Activated CD4-positive, alpha-beta T cell treated with anti-CD3 and anti-CD28 coated beads, Interleukin-2, Interleukin-6, amounts not matched to agents 100 ng/mL and 50 ng/mL, durations not matched to agents 16 hours and 8 hours (primary cell): ENCODE results near the gene MAPK13.
"Not testable (repeated sequence)": the region's sequence is repeated elsewhere in the genome, so short reads cannot be mapped to it uniquely, and the experiment has no call there.

Experiments used
- DNase-seq: peaks from one replicate; pipeline ENCODE4 v3.0.0-alpha.2; 2020

MAPK13 gene

DNA sequence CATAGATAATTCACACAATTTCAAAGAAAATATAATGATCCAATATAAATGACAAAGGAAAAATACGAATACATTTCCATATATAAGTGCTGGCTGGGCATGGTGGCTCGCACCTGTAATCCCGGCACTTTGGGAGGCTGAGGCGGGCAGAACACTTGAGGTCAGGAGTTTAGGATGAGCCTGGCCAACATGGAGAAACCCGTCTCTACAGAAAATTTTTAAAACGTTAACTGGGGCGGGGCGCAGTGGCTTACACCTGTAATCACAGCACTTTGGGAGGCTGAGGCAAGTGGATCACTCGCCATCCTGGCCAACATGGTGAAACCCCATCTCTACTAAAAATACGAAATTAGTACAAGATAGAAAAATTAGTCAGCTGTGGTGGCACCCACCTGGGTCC is 14.9 kb upstream of the MAPK13 start:
- no peak for DNase-seq

DNA sequence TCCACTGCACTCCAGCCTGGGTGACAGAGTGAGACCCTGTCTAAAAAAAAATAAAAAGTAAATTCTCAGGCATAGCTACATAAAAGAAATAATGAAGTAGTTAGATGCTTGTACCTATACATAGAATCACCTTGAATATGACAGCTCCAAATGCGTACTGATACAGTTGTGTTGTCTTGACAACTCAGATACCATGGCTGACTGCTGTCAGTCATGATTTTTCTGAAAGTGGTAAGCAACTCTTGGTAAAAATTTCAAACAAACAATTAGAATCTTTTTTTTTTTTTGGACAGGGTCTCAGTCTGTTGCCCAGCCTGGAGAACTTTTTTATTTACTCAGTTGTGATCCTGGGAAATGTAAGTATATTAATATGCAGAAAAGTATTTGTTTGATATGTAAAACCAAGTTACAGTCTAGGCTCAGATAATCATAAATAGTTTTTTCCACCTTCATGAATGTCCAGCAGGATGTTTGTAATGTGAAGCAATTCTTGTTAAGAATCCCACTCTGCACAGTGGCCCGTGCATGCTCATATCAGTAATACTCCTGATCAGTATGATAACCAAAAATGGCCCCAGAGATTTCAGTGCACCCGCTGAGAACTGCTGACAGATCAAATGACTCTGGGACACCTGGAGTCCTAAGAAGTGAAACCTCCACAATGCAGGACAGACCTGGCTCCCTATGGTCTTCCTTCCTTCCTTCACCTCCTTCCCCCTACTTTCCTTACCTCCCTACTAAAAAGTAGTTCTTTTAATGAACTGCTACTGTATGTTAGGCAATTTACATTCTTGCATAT is 14.0 kb upstream of the MAPK13 start:
- DNase-seq: no peak

DNA sequence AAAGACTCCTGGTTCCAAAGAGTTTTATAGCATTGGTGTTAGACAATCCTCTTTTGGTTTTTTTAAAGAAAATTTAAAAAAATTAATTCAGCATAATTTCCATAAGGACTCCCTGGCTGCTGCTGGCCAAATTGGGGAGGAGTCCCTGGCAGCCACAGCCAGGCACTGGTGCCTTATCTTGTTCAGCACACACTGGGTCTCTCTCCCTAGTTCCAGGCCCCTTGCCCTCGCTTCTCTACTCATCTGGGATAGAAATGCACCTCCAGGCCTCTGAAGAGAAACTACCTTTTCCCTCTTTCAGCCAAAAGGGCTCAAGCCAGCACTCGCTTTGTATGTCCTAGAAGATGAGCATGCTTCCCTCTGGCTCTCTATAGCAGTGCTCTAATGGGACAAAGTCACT is 13.4 kb upstream of the MAPK13 start:
- no peak for DNase-seq

DNA sequence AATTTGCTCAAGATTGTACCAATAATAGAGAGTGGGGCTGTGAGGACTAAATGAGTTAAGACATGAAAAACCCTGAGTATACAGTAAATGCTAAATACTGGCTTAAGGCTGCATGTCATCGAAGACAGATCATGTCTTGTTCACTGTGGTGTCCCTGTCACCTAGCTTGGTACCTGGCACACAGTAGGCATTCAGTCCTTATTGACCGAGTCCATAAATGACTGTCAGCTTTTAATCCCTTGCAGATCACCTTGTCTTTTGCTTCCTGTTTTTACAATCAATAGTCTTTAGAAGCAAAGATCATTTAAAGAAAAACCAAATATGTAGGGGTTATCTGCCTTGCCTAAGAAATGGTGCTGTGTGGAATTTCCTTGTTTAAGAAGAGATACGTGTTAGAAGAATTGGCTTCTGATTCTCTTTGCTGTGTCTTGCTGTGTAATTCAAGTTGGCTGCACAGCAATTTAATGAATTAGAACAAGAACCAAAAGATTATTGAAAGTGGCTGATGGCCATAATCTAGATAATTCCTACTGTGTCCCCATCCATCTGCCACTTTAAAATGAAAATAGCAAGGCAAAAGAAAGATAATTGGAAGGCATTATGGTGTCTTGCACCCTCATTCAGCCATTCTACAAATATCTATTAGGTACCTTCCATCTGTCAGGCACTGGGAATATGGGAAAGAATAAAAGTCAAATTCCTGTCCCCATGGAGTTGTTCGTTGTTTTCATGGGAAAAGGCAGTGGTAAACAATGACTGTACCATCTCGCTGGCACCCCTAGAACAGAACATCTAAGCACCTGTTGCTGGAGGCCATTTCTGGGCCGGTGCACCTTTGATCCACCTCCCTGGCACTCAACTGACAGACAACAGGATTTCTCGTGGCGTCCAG is 12.4 kb upstream of the MAPK13 start:
- no peak for DNase-seq

DNA sequence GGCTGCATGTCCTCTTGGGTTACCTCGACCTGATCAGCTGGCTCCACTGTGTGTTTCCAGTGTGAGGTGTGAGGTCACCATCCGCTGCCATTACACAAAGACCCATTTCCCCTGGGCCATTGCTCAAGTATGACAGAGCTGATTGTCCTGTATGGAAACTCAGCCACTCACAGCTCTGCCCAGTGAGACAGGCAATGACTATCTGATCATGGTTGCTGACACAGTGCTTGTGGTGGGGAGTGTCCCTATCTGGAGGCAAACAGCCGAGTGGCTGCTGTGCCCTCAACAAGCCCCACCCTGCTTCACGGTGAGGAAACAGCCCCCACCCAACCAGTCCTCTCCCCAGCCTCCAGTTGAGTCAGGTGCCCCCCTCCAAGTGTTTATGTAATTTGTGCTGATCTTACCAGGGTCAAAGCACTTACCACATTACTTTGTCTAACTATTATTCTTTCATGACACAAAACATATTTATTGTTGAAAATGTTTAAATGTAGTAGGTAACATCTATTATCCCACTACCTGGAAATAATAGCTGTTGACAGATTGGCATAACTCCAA is 11.7 kb upstream of the MAPK13 start:
- DNase-seq: peak; percentile 57

DNA sequence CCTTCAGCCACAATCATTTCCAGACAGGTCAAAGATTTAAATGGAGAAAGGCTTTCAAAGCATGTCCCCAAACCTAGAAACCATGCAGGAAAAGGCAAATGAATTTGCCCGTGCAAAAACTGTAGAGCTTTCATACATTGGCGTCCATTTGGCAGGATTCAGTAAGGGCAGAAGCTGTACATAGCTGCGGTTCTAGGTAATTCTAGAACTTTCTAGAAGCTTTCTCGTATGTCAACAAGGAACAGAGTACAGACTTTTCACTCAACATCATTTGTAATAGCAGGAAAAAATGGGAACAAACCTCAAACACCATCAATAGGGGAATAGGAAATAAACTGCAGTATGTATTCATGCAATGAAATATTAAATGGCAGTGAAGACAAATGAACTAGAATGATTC is 11.1 kb upstream of the MAPK13 start:
- DNase-seq: no peak

DNA sequence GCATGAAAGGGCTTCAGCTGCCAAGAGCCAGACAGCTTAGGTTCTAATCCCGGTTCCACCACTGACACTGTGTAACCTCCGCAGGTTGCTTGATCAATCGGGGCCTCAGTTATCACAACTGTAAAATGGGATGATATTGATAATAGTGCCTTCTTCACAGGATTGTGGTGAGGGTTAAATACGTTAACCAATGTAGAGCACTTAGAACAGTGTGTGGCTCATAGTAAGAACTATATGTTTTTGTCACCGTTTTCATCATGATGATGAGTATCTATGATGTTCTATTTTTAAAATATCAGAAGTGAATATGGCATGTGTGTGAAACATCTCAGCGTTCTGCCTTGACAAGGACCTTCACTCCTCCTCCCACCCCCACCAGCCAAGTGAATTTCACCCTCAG is 10.3 kb upstream of the MAPK13 start:
- DNase-seq: no peak

DNA sequence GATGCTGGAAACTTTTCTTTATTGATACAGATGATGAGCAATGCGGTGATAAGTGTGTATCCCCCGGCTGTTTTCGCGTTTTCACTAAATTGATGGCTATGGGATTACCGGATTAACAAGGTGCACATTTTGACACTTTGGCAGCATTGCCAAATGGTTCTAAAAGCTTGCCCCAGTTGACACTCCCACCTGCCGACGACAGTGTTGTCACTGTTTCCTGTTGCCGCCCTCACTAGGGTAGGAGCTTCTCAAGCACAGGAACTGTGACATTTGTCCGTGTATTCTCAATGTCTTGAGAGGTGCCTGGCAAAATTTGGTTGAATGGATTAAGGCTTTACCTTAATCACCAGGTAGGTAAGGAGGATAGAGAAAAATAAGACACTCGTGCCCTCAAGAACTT is 9.8 kb upstream of the MAPK13 start:
- peak; percentile 76 for DNase-seq

DNA sequence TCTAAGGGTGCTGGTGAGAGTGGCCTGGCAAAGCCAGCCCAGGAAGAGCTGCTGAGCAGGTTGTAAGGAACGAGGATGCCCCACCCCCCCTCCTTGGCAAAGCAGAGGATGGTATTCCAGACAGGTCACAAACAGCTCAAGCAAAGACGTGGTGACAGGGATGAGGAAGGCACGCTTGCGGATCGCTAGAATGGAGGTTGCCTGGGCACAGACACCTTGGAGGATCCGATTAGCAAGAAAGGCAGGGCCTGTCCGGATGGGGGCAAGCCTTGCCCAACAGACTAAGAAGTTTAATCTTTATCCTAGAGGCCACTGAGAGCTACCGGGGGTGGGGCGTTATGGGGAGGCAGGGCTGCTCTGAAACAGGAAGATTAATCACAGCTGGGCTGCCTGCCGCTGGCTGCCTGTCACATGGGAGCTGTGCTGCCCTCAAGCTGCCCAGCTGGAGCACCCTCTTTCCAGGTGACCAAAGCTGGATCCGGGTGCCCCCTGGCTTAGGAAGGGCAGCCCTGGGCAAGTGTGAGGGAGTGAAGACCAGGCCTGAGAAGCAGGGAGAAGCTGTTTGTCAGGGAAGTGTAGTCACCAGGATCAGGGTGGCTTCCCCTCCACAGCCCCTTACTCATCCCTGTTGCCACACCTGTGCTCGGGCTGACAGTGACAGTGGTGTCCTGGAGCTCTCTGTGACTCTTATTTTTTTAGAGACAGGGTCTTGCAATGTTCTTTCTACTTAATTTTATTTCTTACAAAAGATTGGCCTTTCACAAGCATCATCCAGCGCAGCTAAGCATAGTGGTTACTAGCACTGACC is 9.1 kb upstream of the MAPK13 start:
- DNase-seq: peak; percentile 61

DNA sequence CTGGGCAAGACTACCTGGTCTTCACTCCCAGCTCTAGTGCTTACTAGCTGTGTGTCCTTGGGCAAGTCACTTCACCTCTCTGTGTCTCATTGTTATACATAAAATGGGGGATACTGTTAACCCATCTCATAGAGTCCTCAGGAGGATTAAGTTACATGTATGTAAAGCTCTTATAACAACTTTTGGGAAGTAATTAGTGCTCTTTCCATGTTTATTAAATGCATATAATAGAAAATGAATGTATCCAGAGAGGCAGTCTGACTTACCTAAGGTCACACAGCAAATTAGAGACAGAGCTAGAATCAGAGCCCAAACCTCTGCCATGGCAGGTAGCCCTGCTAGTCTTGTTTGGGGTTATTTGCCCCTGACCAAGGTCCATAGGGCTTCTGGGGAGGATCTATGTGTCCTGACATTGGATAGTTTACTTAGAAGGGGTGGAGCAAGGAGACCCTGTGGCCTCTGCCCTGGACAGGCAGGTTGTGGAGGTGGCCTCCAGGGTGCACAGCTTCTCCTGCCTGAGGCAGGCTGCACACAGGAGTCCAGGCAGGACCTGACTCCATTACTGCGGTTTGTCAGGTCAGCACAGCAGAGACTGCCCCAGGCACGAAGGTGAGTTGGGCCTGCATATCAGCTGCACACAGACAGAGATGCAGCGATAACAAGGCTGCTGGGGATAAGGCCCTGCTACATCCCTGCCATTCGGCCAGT is 8.4 kb upstream of the MAPK13 start:
- no peak for DNase-seq

DNA sequence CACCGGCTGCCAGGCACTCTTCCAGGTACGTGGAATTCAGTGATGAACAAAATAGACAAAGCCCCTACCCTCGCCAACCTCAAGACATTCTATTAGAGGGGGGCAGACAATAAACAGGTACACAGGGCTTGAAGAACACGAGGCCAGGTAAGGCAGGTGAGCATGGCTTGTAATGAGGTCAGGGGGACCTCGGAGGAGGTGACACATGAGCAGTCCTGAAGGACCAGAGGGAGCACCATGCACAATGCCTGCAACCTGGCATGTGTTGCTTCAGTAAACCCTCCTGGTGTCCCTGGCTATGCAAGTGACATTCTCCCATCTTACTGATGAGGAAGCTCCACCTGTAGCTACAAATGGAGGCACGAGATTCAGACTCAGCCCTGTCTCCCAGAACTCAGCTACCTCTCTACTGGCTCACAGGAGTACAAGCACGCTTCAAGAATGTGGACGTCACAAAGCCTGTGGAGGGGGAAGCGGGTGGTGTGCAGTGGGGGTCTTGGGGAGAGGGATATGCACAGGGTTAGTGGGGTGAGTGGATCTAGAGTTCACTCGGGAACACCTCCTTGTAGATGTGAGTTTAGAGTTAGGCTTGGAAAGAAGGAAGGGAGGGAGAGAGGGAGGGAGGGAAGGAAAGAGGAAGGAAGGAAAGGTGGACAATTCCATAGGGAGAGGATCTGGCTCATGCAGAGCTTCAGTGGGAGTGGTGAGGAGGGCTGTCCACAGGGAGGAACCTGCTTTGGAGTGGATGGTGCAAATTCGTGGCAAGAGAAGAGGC is 7.6 kb upstream of the MAPK13 start:
- DNase-seq: no peak

DNA sequence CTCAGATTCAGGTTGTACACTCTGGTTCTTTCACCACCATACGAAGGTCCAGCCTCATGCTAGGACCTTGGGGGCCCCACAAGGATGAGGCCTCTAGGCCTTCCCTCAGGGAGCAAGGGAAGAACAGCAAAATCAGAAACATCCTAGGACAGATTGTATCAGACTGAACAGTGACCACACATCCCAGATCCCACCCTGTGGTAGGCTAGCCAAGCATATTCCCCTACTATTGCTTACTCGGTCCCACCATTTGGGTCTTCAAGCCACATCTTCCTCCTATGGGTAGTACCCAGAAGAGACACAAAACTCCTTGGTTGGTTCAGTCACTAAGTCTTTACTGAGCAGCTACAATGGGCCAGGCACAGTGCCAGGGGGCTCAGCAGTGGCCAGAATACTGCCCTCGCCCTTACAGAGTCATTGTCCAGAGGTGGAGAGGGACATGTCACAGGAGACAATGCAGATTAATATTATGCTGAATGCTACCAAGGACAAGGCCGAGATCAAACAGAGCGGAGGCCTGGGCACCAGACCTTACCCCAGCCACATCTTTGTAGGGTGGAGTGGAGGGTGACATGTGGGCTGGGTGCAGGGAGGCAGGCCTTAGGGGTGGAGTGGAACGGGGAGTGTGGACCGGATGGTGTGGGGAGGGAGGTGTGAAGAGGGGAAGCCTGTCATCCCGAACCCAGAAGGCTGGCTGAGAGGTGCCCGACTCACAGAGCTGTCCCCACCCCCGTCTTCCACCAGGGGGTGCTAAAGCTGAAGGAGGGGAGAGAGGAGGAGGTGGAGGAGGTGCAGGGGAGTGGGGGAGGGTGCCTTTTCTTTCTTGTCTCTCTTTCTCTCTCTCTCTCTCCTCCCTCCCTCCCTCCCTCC is 6.8 kb upstream of the MAPK13 start:
- peak; percentile 97 for DNase-seq

DNA sequence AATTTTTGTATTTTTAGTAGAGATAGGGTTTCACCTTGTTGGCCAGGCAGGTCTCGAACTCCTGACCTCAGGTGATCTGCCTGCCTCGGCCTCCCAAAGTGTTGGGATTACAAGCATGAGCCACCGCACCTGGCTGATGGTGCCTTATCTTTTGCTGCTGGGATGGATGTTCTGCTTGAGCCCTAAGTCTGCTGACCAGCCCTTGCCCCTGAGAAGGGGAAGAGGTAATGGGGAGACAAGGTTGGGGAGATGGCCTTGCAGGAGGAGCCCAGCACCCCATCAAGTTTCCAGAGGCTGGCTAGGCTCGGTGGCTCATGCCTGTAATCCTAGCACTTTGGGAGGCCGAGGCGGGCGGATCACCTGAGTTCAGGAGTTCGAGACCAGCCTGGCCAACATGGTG is 6.0 kb upstream of the MAPK13 start:
- DNase-seq: not testable (repeated sequence)

DNA sequence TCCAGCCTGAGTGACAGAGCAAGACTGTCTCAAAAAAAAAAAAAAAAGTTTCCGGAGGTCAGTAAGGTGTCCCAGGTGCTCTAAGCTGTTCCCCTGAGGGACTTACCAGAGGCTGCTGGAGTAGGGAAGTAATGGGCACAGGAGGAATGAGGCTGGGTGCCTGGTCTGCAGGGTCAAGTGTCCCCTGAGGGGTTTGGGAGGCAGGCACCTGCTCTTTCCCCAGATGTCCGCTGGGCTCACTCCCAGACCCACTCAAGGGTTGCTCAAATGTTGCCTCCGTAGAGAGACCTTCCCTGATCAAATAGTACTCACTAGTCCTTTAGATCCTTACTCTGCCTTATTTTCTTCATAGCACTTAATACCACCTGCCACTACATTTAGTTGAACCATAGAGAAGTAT is 5.4 kb upstream of the MAPK13 start:
- DNase-seq: no peak

DNA sequence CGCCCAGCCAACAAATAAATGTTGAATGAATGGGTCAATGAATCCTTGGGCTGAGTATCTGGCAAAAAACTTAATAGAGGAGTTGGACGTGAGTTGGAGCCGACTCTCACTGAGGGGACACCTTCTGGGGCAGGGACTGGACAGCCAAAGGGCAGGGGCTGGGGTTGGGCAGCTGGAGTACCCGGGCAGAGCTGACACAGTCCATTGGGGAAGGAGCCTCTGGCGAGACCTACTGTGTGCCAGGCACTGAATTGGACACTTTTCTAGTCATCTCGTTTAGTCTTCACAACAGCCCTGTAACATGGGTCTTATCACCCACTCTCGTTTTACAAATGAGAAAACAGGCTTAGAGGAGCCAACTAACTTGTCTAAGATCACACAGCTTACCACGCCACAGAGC is 4.7 kb upstream of the MAPK13 start:
- no peak for DNase-seq

DNA sequence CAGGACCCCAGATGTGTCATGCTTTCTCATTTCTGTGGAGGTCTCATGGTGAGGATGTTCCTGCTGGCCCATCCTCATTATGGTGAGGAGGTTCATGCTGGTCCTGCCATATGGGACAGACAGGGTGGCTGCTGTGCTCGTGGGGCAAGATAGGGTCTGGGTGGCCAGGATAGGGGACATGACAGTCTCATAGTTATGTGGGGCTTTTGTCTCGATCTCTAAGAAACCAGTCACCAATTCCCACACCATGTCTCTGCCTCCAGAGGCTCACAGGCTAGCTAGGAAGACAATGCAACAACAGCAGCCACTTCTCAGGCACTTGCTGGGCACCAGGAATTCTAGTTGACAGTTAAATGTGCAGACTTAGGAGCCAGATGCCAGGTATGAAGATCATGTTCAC is 4.2 kb upstream of the MAPK13 start:
- DNase-seq: no peak

DNA sequence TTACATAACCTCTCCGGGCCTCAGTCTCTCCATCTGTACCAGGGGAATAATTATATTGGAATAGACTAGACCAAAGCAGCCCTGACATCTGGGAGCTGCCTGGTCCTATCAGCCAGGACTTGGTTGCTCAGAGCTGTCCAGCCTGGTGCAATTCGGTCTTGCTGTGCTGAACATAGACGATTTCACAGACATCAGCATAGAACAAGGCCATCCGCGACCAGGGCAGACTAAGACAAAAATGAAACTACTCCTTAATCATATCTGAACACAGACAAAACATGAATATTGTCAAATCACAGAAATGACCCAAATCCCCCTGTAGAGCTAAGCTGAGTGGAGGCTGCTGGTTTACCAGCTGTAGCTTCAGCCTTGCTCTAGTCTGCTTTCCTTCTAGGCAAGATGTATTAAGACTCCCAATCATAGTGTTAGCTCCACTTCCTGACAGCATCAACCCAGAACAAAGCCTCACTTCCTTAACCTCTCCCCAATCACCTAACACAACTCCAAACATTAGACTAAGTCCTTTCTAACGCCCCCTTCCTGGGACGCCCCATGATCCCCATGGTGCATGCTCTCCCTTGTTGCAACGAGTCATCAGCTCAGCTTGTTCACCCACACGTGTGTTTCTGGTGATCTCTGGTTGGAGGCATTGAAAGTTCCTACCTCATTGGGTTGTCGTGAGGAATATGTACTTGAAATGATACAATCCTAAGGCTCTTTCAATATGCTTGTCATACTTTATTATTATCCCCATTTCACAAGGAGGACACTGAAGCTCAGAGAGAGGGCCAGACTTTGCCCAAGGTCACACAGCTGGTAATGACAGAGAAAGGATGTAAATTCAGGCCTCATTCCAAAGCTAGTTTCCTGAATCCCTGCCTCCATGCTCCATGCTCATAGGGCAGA is 3.5 kb upstream of the MAPK13 start:
- DNase-seq: no peak

DNA sequence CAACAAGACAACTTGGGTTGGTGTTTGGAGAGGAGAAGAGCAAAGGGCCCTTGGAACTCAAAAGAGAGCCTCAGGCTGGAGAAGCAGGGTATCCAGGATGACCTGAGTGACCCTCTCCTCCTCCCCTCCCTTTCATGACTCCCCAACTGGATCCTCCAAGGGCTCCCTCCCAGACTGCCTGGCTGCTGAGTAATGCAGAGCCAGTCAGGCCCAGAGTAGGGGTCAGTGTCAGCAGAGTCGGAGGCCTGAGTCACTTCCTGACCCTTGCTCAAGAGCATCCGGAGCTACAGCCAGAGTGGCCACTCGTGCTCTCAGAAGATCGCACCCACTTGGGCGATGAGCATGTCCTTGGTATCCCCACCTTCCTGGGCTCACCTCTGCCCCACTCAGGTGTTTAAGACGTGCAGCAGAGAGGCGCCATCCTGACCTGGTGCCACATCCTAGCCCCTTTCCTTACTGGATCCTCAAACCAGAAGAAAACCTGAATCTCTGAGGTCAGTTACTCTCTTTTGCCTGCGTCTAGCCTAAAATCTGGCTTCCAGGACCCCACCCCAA is 2.8 kb upstream of the MAPK13 start:
- no peak for DNase-seq

DNA sequence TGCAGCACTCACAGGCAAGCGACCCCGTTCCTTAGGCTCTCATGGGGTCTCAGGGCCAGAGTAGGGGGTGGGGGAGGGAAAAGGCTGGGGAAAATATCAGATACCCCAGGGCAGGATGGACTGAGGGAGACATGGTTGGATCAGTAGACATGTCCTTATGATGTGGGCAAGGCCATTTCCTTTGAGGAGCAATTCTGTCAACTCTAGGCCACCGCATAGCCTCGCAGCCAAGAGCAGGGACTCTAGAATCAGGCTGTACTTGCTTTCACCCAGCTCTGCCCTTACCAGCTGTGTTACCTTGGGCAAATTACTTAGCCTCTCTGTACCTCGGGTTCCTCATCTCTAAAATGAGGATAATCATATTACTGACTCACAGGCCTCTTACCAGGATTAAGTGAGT is 2.2 kb upstream of the MAPK13 start:
- no peak for DNase-seq
